Hepatocyte (in vitro differentiated cells): ENCODE results near the gene C19orf25.

Experiments used
- CTCF ChIP-seq: fragments of 200-600 bp; sonication (generic); IDR thresholded peaks from 2 replicates; pipeline ENCODE4 v1.5.1; 2016; ENCODE audit warnings: antibody characterized with exemption, mild to moderate bottlenecking; ENCODE audit not compliant: poor library complexity
- EZH2 ChIP-seq: fragments of 200-600 bp; sonication (generic); IDR thresholded peaks from 2 replicates; pipeline ENCODE4 v1.6.1; 2016; ENCODE audit warnings: antibody characterized with exemption, mild to moderate bottlenecking, borderline replicate concordance
- EZH2phosphoT487 ChIP-seq: fragments of 200-600 bp; sonication (generic); IDR thresholded peaks from one replicate; pipeline ENCODE4 v1.6.1; 2018; ENCODE audit warnings: antibody characterized with exemption, mild to moderate bottlenecking, low read depth, moderate library complexity; ENCODE audit not compliant: unreplicated experiment, severe bottlenecking

- TF ChIP-seq CTCF (no peak), EZH2phosphoT487 (no peak), EZH2 (no peak)
Measured at GRCh38 chr19:1466018-1466460, 13.0 kb downstream of the C19orf25 start.
